T-helper 17 cell (primary cell): ENCODE results near the gene ISM1. TPM values are rescaled to one million over a fixed set of nuclear protein-coding genes. Genes with fewer than 3 reads are reported as not detected.

Experiments
- ATAC-seq: fragments of 150-1000 bp; cut with Tn5 transposase; 2 replicates; pipeline ENCODE4 v1.10.0; 2021; ENCODE audit warnings: mild to moderate bottlenecking, moderate library complexity
- DNase-seq, 3 donors: peaks; one replicate each; pipeline versions ENCODE4 v3.0.0 to v3.0.0-alpha.2; 2020 to 2021
- H3K9me3 ChIP-seq: one replicate; pipeline ENCODE4 v1.7.0; 2013; ENCODE audit warnings: low read length, mild to moderate bottlenecking; ENCODE audit not compliant: control insufficient read depth, poor library complexity, severe bottlenecking
- H3K27ac Mint-ChIP-seq: one replicate; pipeline ENCODE4 v1.8.0; 2022; ENCODE audit warnings: mild to moderate bottlenecking, moderate library complexity, mixed read lengths
- H3K27me3 Mint-ChIP-seq: one replicate; pipeline ENCODE4 v1.8.0; 2022; ENCODE audit warnings: mixed read lengths
- H3K36me3 Mint-ChIP-seq: one replicate; pipeline ENCODE4 v1.8.0; 2022; ENCODE audit warnings: low read depth, mixed read lengths
- H3K4me1 Mint-ChIP-seq: one replicate; pipeline ENCODE4 v1.8.0; 2022; ENCODE audit warnings: mild to moderate bottlenecking, mixed read lengths
- H3K4me3 Mint-ChIP-seq: one replicate; pipeline ENCODE4 v1.8.0; 2022; ENCODE audit warnings: mild to moderate bottlenecking, moderate library complexity, mixed read lengths
- total RNA-seq, 4 donors: library from RNA in 2 of 4; stranded (reverse) in 2 of 4; gene quantifications; one replicate each; pipeline ENCODE4 v1.2.3 and lab custom pipeline; 2022 to 2026

The ISM1 gene
- total RNA-seq, 2 donors from 2014 or later: 3.2 to 7.8 TPM

- Mint-ChIP-seq H3K27ac (no peak overlapping the region), H3K36me3 (peaks cover 2% of the 10 kb centered on the region), H3K27me3 (no peaks in the 10 kb centered on the region), H3K4me3 (peak overlapping the region; percentile 22), H3K4me1 (peaks cover 30% of the 10 kb centered on the region)
- no peak for DNase-seq
- no peaks in the 10 kb centered on the region for H3K9me3 ChIP-seq
- ATAC-seq: no peak
Observed at GRCh38 chr20:13251106-13251903, 30.2 kb downstream of the ISM1 start.

DNA sequence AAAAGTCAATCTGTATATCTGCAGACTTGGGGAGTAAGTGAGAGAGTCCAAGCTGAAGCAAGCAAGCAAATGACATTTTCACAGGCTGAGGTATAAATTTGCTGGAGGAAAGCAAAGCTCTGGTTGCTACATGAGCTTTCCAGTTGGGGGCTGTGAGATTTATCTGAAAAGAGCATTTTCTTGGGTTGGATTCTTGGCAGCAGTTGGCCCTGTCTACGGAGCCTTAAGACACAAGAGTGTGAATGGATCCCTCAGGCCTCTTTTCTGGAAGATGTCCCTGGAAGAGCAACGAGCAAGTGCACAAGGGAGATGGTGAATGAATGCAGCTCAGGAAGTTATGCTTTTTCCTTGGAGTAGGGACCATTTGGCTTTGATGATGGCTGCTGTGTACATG is 30.8 kb downstream of the ISM1 start:
- ATAC-seq: no peak
- no peak for DNase-seq
- peaks cover 26% of the 10 kb centered on the region for H3K4me1 Mint-ChIP-seq
- no peak overlapping the region for H3K4me3 Mint-ChIP-seq
- no peaks in the 10 kb centered on the region for H3K9me3 ChIP-seq
- peaks cover 2% of the 10 kb centered on the region for H3K36me3 Mint-ChIP-seq
- H3K27ac Mint-ChIP-seq: no peak overlapping the region
- no peaks in the 10 kb centered on the region for H3K27me3 Mint-ChIP-seq

GRCh38 chr20:13255356-13255755 is 34.3 kb downstream of the ISM1 start:
- no peak for DNase-seq
- no peaks in the 10 kb centered on the region for H3K27me3 Mint-ChIP-seq
- peak overlapping the region; percentile 32 for H3K27ac Mint-ChIP-seq
- H3K4me1 Mint-ChIP-seq: peaks cover 7% of the 10 kb centered on the region
- H3K9me3 ChIP-seq: no peaks in the 10 kb centered on the region
- ATAC-seq: no peak
- no peak overlapping the region for H3K4me3 Mint-ChIP-seq
- peaks cover 2% of the 10 kb centered on the region for H3K36me3 Mint-ChIP-seq

DNA sequence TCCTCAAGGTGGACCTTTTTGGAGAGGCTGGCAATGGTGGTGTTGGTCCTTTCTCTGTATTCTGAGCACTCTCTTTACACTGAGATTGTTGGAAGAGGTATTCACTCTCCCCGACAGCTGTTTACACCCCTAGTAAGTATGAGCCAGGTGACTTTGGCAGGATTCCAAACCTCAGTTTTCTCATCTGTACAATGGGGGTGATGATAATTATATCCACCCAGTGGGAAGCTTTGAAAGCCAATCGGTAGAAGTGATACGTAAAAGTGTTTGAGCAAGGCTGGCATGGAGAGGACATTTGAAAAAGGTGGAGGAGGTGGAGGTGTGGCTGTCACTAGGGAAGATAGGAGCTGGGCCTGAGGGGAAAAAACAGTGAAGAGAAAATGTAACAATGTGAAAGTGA is 35.5 kb downstream of the ISM1 start:
- no peaks in the 10 kb centered on the region for H3K27me3 Mint-ChIP-seq
- no peaks in the 10 kb centered on the region for H3K9me3 ChIP-seq
- no peaks in the 10 kb centered on the region for H3K36me3 Mint-ChIP-seq
- H3K27ac Mint-ChIP-seq: no peak overlapping the region
- ATAC-seq (no peak), DNase-seq (no peak)
- peaks cover 7% of the 10 kb centered on the region for H3K4me1 Mint-ChIP-seq
- H3K4me3 Mint-ChIP-seq: no peak overlapping the region

GRCh38 chr20:13259921-13260320 is 38.8 kb downstream of the ISM1 start:
- DNase-seq: no peak
- Mint-ChIP-seq H3K27me3 (no peaks in the 10 kb centered on the region), H3K4me1 (peaks cover 14% of the 10 kb centered on the region), H3K4me3 (no peak overlapping the region), H3K36me3 (peaks cover 3% of the 10 kb centered on the region), H3K27ac (peak overlapping the region; percentile 81)
- H3K9me3 ChIP-seq: no peaks in the 10 kb centered on the region
- ATAC-seq: no peak

GRCh38 chr20:13260650-13261279 is 39.7 kb downstream of the ISM1 start:
- Mint-ChIP-seq H3K4me3 (no peak overlapping the region), H3K36me3 (peaks cover 3% of the 10 kb centered on the region), H3K27ac (peak overlapping the region; percentile 81), H3K27me3 (no peaks in the 10 kb centered on the region), H3K4me1 (peaks cover 11% of the 10 kb centered on the region)
- H3K9me3 ChIP-seq: no peaks in the 10 kb centered on the region
- DNase-seq: no peak
- no peak for ATAC-seq

DNA sequence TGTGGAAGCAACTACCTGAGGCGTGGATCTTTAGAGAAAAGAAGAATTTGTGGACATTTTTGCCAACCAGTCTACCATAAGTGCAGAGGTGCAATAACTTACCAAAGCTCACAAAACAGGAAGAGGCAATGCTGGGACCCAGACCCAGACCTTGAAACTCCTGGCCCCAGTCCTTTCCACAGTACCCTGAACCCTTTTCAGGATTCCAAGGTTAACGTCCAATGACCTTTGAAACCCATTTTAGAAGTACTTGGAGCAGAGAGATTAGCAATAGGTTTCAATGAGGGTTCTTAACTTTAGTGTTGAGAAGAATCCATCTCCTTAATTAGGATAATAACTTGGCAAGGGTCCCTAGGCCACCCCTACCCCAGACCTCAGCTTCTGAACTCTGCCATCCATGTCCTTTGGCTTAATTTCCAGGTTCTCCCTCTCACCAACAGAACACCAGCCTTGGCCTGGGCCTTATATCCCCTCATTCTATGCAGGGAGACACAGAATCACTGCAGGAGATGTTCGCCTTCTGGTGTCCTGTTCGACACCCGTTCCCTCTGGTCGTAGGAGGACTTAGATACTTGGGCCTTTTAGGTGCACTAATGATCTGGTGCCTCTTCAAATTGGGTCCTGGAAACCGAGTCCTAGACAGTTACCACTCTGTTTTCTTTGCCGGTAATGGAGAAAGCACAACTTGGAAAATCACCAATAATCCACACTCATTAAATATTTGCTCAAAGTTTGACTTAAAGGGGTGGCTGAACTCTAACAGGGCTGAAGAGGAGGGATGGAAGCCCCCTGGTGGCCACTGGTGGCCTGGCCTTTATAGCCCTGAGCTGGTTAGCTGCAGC is 40.6 kb downstream of the ISM1 start:
- Mint-ChIP-seq H3K36me3 (peaks cover 3% of the 10 kb centered on the region), H3K27me3 (no peaks in the 10 kb centered on the region), H3K27ac (peak overlapping the region; percentile 81), H3K4me3 (no peak overlapping the region), H3K4me1 (peaks cover 11% of the 10 kb centered on the region)
- no peaks in the 10 kb centered on the region for H3K9me3 ChIP-seq
- ATAC-seq (peak; percentile 97), DNase-seq (peak; percentile 15 to 53 (median 27))

DNA sequence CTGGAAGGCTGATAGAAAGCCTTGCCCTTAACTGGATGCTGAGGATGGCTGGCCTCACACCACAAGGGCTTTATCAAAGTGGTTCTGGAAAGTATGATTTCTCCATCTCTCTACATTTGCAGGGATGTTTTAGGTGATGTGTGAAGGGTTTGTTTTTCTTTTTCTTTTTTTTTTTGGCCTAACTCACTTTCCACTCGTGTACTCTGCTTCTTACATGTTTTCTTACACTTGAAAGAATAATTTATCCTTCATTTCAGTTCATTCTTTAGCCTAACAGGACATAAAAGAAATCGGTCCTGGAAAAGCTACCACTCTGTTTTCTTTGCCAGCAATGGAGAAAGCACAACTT is 41.2 kb downstream of the ISM1 start:
- Mint-ChIP-seq H3K36me3 (peaks cover 3% of the 10 kb centered on the region), H3K27ac (no peak overlapping the region), H3K27me3 (no peaks in the 10 kb centered on the region), H3K4me3 (no peak overlapping the region), H3K4me1 (peaks cover 11% of the 10 kb centered on the region)
- H3K9me3 ChIP-seq: no peaks in the 10 kb centered on the region
- no peak for ATAC-seq
- DNase-seq: no peak

GRCh38 chr20:13262671-13263360 is 41.7 kb downstream of the ISM1 start:
- no peak overlapping the region for H3K4me3 Mint-ChIP-seq
- no peak for ATAC-seq
- H3K9me3 ChIP-seq: no peaks in the 10 kb centered on the region
- peaks cover 3% of the 10 kb centered on the region for H3K36me3 Mint-ChIP-seq
- H3K27ac Mint-ChIP-seq: no peak overlapping the region
- peaks cover 11% of the 10 kb centered on the region for H3K4me1 Mint-ChIP-seq
- DNase-seq: no peak
- no peaks in the 10 kb centered on the region for H3K27me3 Mint-ChIP-seq

- no peak for DNase-seq
- H3K4me1 Mint-ChIP-seq: peaks cover 7% of the 10 kb centered on the region
- no peak overlapping the region for H3K4me3 Mint-ChIP-seq
- H3K27me3 Mint-ChIP-seq: no peaks in the 10 kb centered on the region
- peaks cover 3% of the 10 kb centered on the region for H3K36me3 Mint-ChIP-seq
- no peak overlapping the region for H3K27ac Mint-ChIP-seq
- H3K9me3 ChIP-seq: no peaks in the 10 kb centered on the region
- no peak for ATAC-seq
Observed at GRCh38 chr20:13263451-13263850, 42.4 kb downstream of the ISM1 start.

DNA sequence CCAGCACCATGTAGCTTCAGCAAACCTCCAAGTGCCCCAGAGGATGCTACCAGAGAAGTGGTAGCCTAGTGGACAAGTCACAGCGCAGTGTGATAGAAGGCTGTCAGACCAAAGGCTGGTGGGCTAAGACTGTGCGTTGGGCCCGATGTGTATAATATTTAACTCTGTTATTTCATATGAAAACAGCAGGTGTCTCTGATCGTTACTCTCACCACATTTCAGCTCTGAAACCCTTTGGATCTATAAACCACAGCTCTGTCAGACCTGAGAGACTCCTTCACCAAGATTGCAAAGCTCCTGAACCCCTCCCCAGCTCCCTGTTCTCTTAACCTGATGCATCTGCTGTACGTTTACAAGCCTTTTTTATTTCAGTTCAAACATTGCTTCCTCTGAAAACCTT is 43.8 kb downstream of the ISM1 start:
- H3K36me3 Mint-ChIP-seq: peaks cover 3% of the 10 kb centered on the region
- H3K9me3 ChIP-seq: no peaks in the 10 kb centered on the region
- no peak overlapping the region for H3K4me3 Mint-ChIP-seq
- no peak for DNase-seq
- no peaks in the 10 kb centered on the region for H3K27me3 Mint-ChIP-seq
- no peak for ATAC-seq
- H3K27ac Mint-ChIP-seq: no peak overlapping the region
- peaks cover 10% of the 10 kb centered on the region for H3K4me1 Mint-ChIP-seq

DNA sequence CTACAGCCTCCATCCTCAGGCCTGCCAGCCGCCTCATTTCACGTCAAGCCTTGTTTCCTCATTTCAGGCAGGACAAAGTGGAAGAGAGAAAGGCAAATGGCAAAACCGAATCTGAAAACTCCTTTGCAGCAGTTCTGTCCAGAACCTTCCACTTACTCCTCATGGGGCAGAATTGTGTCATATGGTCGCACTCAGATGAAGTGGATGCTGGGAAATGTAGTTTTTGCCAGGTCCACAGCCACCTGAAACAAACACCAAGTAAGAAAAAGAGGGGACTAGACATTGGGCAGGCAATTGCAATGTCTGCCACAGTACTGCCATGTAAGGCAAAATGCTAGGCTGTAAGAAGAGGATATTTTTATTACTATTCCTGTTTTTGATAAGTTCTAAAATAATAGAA is 44.9 kb downstream of the ISM1 start:
- Mint-ChIP-seq H3K4me1 (peaks cover 10% of the 10 kb centered on the region), H3K27me3 (no peaks in the 10 kb centered on the region), H3K4me3 (no peak overlapping the region), H3K27ac (no peak overlapping the region), H3K36me3 (peaks cover 3% of the 10 kb centered on the region)
- no peaks in the 10 kb centered on the region for H3K9me3 ChIP-seq
- ATAC-seq (no peak), DNase-seq (no peak)

DNA sequence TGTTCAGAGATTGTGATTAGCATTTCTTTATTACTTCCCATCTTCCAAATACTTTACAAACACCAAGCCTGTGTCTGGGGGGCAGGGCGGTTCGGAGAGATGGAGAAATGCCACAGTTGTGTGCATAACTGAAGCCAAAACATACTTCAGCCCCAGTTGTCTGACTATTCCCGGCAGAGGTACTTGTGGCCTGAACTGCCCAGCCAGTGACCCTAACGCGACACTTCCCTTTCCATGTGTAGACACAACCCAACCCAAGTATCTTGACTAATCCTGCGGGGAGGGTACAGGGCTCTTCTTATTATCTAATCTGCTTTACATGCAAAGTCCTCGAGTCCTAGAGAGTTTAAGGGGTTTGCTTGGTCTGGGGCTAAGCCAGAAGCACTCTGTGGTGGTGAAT is 46.2 kb downstream of the ISM1 start:
- H3K36me3 Mint-ChIP-seq: peaks cover 8% of the 10 kb centered on the region
- DNase-seq (no peak), ATAC-seq (no peak)
- no peak overlapping the region for H3K27ac Mint-ChIP-seq
- peaks cover 7% of the 10 kb centered on the region for H3K4me1 Mint-ChIP-seq
- no peaks in the 10 kb centered on the region for H3K27me3 Mint-ChIP-seq
- H3K4me3 Mint-ChIP-seq: no peak overlapping the region
- no peaks in the 10 kb centered on the region for H3K9me3 ChIP-seq
